GM12891 (cell line): ENCODE data around the gene PRLR.

Experiments used
- POLR2A ChIP-seq: IDR thresholded peaks from 2 replicates; pipeline ENCODE4 v1.6.1; 2011; ENCODE audit warnings: low read depth, low read length, control low read depth
- POLR2AphosphoS5 ChIP-seq: IDR thresholded peaks from 2 replicates; pipeline ENCODE4 v1.6.1; 2011; ENCODE audit warnings: low read depth, low read length, control low read depth

GRCh38 chr5:35124932-35125331 is 105.4 kb downstream of the PRLR start:
- TF ChIP-seq POLR2AphosphoS5: no peak
- TF ChIP-seq POLR2A: no peak
